PC-3 (cell line): ENCODE results near the gene KNDC1.

Experiments
- CTCF ChIP-seq: fragments of 300-600 bp; sonication (generic); conservative IDR thresholded peaks from 2 replicates; pipeline ENCODE4 v1.5.1; 2017; ENCODE audit warnings: antibody characterized with exemption, low read depth, mild to moderate bottlenecking, low read length
- EZH2phosphoT487 ChIP-seq: fragments of 300-600 bp; sonication (generic); IDR thresholded peaks from 2 replicates; pipeline ENCODE4 v1.6.1; 2018; ENCODE audit warnings: mild to moderate bottlenecking, antibody characterized with exemption, low read length, borderline replicate concordance

- no peak for TF ChIP-seq CTCF
- no peak for TF ChIP-seq EZH2phosphoT487
These were observed 8.5 kb upstream of the KNDC1 start for GRCh38 chr10:133151543-133151972.
